SK-N-MC (cell line): ENCODE results near the gene SPATA3.

Experiments
- EZH2 ChIP-seq: fragments of 200-600 bp; sonication (generic); IDR thresholded peaks from one replicate; pipeline ENCODE4 v1.6.1; 2017; ENCODE audit warnings: antibody characterized with exemption
- FOXP2 ChIP-seq: optimal IDR thresholded peaks from 2 replicates; pipeline ENCODE3; 2011; ENCODE audit warnings: mild to moderate bottlenecking, moderate library complexity; ENCODE audit not compliant: insufficient read depth; ENCODE audit errors: extremely low read length, control extremely low read depth
- POLR2AphosphoS5 ChIP-seq: IDR thresholded peaks from 2 replicates; pipeline ENCODE4 v1.6.1; 2012; ENCODE audit warnings: mild to moderate bottlenecking, low read depth, low read length, borderline replicate concordance

- no peak for TF ChIP-seq POLR2AphosphoS5
- TF ChIP-seq EZH2 = no peak
- TF ChIP-seq FOXP2 = no peak
Observed at GRCh38 chr2:230956827-230957755, 38.8 kb upstream of the SPATA3 start.
